Endothelial cell of umbilical vein (primary cell): ENCODE measurements around the gene GARIN5A. TPM values are rescaled to one million over a fixed set of nuclear protein-coding genes. Genes with fewer than 3 reads are reported as not detected.

Experiments
- BruUV-seq: library from RNA; stranded (reverse); fragments of 400-500 nt; replicated peaks from 2 replicates; lab custom pipeline; 2021; lab: Mats Ljungman, UMichigan
- CTCF ChIA-PET: fragments of 300-600, 350-600 bp; sonication (Branson Sonifier 250); formaldehyde crosslinking; loops from one replicate; lab custom pipeline; 2021; ENCODE audit warnings: antibody characterized with exemption, inconsistent platforms; lab: Charles Lee
- POLR2A ChIA-PET: fragments of 300-600, 350-600 bp; sonication (Branson Sonifier 250); formaldehyde crosslinking; loops from one replicate; lab custom pipeline; 2021; ENCODE audit warnings: antibody characterized with exemption, inconsistent platforms; lab: Charles Lee
- DNase-seq: peaks from one replicate; pipeline ENCODE4 v3.0.0-alpha.2; 2011; ENCODE audit warnings: low read depth, low spot score
- FAIRE-seq: peaks from 2 replicates; lab custom pipeline; 2011; peaks lifted over from hg19 to GRCh38; lab: Jason Lieb, UNC
- H2AFZ ChIP-seq: 2 replicates; pipeline ENCODE4 v1.6.0; 2012; ENCODE audit warnings: low read depth, low read length, control low read depth, inconsistent platforms
- H3K27ac ChIP-seq: 2 replicates; pipeline ENCODE4 v1.5.1; 2011; ENCODE audit warnings: low read depth, mild to moderate bottlenecking, control low read depth, low read length, moderate library complexity; ENCODE audit not compliant: insufficient read depth
- H3K27me3 ChIP-seq, 2 experiments: 2 replicates each; pipeline versions ENCODE4 v1.6.0 to v1.6.1; 2011; ENCODE audit warnings: low read length in 2 of 2, mixed read lengths in 1 of 2; ENCODE audit not compliant: control insufficient read depth in 2 of 2, insufficient read depth in 2 of 2
- H3K36me3 ChIP-seq, 2 experiments: 2 replicates in 1 of 2; 3 replicates in 1 of 2; pipeline ENCODE4 v1.5.1; 2011; ENCODE audit warnings: low read length in 2 of 2, mild to moderate bottlenecking in 1 of 2, moderate library complexity in 1 of 2; ENCODE audit not compliant: control insufficient read depth in 2 of 2, insufficient read depth in 2 of 2; ENCODE audit errors: extremely low read depth in 1 of 2
- H3K4me1 ChIP-seq: 3 replicates; pipeline ENCODE4 v1.5.1; 2011; ENCODE audit warnings: mild to moderate bottlenecking, low read length; ENCODE audit not compliant: control insufficient read depth, insufficient read depth; ENCODE audit errors: extremely low read depth
- H3K4me2 ChIP-seq: 2 replicates; pipeline ENCODE4 v1.6.1; 2011; ENCODE audit warnings: low read length, control low read depth, mixed read lengths; ENCODE audit not compliant: insufficient read depth
- H3K4me3 ChIP-seq, 3 experiments: fragments of 200-600 bp in 1 of 3; sonication (generic), shearing (Covaris generic) in 1 of 3; replicated peaks in 1 of 3; 2 replicates each; pipeline ENCODE4 v1.5.1; 2011 to 2016; ENCODE audit warnings: control low read depth in 3 of 3, low read length in 3 of 3, mild to moderate bottlenecking in 2 of 3, inconsistent platforms in 1 of 3, low read depth in 1 of 3, moderate library complexity in 1 of 3; ENCODE audit not compliant: insufficient read depth in 1 of 3
- H3K79me2 ChIP-seq: 2 replicates; pipeline ENCODE4 v1.6.0; 2012; ENCODE audit warnings: low read length, inconsistent platforms; ENCODE audit not compliant: control insufficient read depth, insufficient read depth
- H3K9ac ChIP-seq: replicated peaks from 2 replicates; pipeline ENCODE3; 2011; ENCODE audit warnings: low read length, control low read depth; ENCODE audit not compliant: insufficient read depth; ENCODE audit errors: extremely low read depth
- H3K9me1 ChIP-seq: replicated peaks from 3 replicates; pipeline ENCODE4 v1.6.0; 2011; ENCODE audit warnings: mild to moderate bottlenecking, low read length; ENCODE audit not compliant: control insufficient read depth, insufficient read depth; ENCODE audit errors: extremely low read depth
- H3K9me3 ChIP-seq: replicated peaks from 2 replicates; pipeline ENCODE4 v1.5.1; 2012; ENCODE audit warnings: low read length, inconsistent platforms; ENCODE audit not compliant: control insufficient read depth, insufficient read depth
- H4K20me1 ChIP-seq: replicated peaks from 2 replicates; pipeline ENCODE3; 2011; ENCODE audit warnings: mild to moderate bottlenecking, low read length; ENCODE audit not compliant: control insufficient read depth, insufficient read depth; ENCODE audit errors: extremely low read depth
- EZH2 ChIP-seq: IDR thresholded peaks from 2 replicates; pipeline ENCODE4 v1.6.1; 2012; ENCODE audit warnings: borderline replicate concordance, low read depth, mild to moderate bottlenecking, moderate library complexity, low read length, inconsistent platforms; ENCODE audit not compliant: severe bottlenecking
- FOS ChIP-seq: IDR thresholded peaks from 2 replicates; pipeline ENCODE4 v1.6.1; 2011; ENCODE audit warnings: mild to moderate bottlenecking, low read length, moderate library complexity, borderline replicate concordance; ENCODE audit not compliant: insufficient read depth
- GATA2 ChIP-seq: IDR thresholded peaks from 2 replicates; pipeline ENCODE4 v1.7.0; 2011; ENCODE audit warnings: low read depth, mild to moderate bottlenecking, moderate library complexity, mixed read lengths, low read length; ENCODE audit not compliant: insufficient read length, insufficient read depth
- JUN ChIP-seq: IDR thresholded peaks from 2 replicates; pipeline ENCODE4 v1.6.1; 2011; ENCODE audit warnings: borderline replicate concordance, low read depth; ENCODE audit not compliant: insufficient read length, insufficient read depth
- MYC ChIP-seq: IDR thresholded peaks from one replicate; pipeline ENCODE4 v1.6.1; 2011; ENCODE audit warnings: mild to moderate bottlenecking, low read depth, low read length
- POLR2A ChIP-seq: IDR thresholded peaks from 2 replicates; pipeline ENCODE4 v1.6.1; 2012; ENCODE audit warnings: low read depth, mild to moderate bottlenecking, control low read depth, low read length
- POLR2AphosphoS5 ChIP-seq: IDR thresholded peaks from 2 replicates; pipeline ENCODE4 v1.6.1; 2012; ENCODE audit warnings: low read depth, mild to moderate bottlenecking, control low read depth, low read length, moderate library complexity; ENCODE audit not compliant: insufficient read depth
- dilution Hi-C: fragments of 300-500 bp; cut with MboI; formaldehyde crosslinking; loops from one replicate; pipeline ENCODE4 v1.15.0; 2019; ENCODE audit warnings: low sequenced_read_pairs; ENCODE audit not compliant: extremely low pct_ligation_motif_present
- intact Hi-C: fragments of 100-400 bp; cut with micrococcal nuclease; formaldehyde crosslinking; loops from one replicate; pipeline ENCODE4 v1.10.0; 2022
- polyA plus RNA-seq, 4 experiments: library from polyadenylated mRNA; depleted of rRNA in 3 of 4; stranded (reverse) in 3 of 4; unstranded in 1 of 4; fragments of >200 nt; gene quantifications; 2 replicates each; pipeline versions ENCODE4 v1.2.1 to v1.2.3, GENCODE V29; 2011 to 2012; ENCODE audit warnings: missing spikeins in 1 of 4
- total RNA-seq: library from RNA; stranded (reverse); gene quantifications from 2 replicates; pipeline ENCODE4 v1.2.3, GENCODE V29; 2021
- TF ChIP-seq, protein P1 (sequence below): IDR thresholded peaks from 2 replicates; pipeline ENCODE4 v1.6.1; 2011; ENCODE audit not compliant: insufficient read depth, insufficient read length
- TF ChIP-seq, protein P2 (sequence below), 2 donors: IDR thresholded peaks; 1 replicate in 1 of 2; 2 replicates in 1 of 2; pipeline ENCODE4 v1.5.1; 2011; ENCODE audit warnings: low read length in 2 of 2, mild to moderate bottlenecking in 2 of 2, moderate library complexity in 2 of 2, control low read depth in 1 of 2, inconsistent platforms in 1 of 2, low read depth in 1 of 2; ENCODE audit not compliant: insufficient read depth in 1 of 2; ENCODE audit errors: extremely low read depth in 1 of 2

The GARIN5A gene
- total and polyA plus RNA-seq, 2 donors (not counting 3 experiments of a cell fraction or from before 2014, with no cell fraction given) = 0.44 to 0.76 TPM

DNA sequence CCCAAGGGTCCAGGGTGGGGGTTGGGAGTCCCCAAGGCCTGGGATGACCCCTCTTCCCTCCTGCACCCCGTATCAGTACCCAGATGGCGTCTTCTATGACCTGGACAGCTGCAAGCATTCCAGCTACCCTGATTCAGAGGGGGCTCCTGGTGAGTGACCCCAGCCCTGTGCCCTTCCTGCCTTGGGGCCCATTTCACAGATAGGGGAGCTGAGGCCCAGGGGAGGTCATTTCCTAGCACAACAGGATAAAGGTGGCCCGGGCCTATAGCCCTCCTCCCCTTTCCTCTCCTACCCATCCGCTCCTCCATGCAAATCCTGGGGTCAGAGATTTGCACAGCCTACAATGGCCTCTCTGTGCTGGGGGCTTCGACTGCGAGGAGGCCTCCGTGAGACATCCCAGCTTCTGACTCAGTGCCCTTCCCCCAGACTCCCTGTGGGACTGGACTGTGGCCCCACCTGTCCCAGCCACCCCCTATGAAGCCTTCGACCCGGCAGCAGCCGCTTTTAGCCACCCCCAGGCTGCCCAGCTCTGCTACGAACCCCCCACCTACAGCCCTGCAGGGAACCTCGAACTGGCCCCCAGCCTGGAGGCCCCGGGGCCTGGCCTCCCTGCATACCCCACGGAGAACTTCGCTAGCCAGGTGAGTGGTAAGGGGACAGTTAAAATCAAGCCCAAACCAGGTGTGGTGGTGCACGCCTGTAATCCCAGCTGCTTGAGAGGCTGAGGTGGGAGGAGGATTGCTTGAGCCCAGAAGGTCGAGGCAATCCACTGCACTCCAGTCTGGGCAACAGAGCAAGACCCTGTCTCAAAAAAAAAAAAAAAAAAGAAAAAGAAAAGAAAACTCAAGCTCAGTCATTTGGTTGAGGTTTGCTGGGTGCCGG, 54.0 kb downstream of the GARIN5A start:
- CTCF ChIA-PET = interaction anchor here (1.6 kb wide), 1 partner anchor 54 kb away, joined by 5 read pairs; no protein-coding TSS in a partner anchor

DNA sequence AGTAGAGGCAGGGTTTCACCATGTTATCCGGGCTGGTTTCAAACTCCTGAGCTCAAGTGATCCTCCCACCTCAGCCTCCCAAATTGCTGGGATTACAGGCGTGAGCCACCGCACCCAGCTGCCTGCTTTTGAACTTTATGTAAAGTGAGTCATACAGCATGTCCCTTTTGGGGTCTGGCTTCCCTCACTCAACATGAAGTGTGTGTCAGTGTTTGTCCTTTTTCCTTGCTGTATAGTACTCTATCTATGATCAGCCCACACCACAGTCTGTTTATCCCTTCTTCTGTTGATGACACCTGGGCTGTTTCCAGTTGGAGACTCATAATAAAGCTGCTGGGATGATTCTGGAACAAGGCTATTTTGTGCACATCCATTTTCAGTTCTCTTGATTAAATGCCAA, 55.8 kb downstream of the GARIN5A start:
- TF ChIP-seq, protein P1, sequence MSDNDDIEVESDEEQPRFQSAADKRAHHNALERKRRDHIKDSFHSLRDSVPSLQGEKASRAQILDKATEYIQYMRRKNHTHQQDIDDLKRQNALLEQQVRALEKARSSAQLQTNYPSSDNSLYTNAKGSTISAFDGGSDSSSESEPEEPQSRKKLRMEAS = no peak
- TF ChIP-seq GATA2 = no peak
- no peak for TF ChIP-seq EZH2
- TF ChIP-seq POLR2A = no peak
- TF ChIP-seq POLR2AphosphoS5 = no peak
- no peak for TF ChIP-seq FOS
- no peak for TF ChIP-seq MYC
- TF ChIP-seq, protein P2, sequence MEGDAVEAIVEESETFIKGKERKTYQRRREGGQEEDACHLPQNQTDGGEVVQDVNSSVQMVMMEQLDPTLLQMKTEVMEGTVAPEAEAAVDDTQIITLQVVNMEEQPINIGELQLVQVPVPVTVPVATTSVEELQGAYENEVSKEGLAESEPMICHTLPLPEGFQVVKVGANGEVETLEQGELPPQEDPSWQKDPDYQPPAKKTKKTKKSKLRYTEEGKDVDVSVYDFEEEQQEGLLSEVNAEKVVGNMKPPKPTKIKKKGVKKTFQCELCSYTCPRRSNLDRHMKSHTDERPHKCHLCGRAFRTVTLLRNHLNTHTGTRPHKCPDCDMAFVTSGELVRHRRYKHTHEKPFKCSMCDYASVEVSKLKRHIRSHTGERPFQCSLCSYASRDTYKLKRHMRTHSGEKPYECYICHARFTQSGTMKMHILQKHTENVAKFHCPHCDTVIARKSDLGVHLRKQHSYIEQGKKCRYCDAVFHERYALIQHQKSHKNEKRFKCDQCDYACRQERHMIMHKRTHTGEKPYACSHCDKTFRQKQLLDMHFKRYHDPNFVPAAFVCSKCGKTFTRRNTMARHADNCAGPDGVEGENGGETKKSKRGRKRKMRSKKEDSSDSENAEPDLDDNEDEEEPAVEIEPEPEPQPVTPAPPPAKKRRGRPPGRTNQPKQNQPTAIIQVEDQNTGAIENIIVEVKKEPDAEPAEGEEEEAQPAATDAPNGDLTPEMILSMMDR (IDR thresholded peaks at IDR 0.05; ENCODE audit: extremely low read depth in 1 of 2, insufficient read depth in 1 of 2, low read depth in 1 of 2, low read length in 2 of 2) = no peak
- no peak for TF ChIP-seq JUN
- no peaks in the 10 kb centered on the region for H4K20me1 ChIP-seq
- POLR2A ChIA-PET = no interaction called here

More for the DNA sequence above, 54.0 kb downstream of the GARIN5A start:
- FAIRE-seq (no peak), DNase-seq (no peak)
- Histone ChIP-seq H3K4me1 (no peaks in the 10 kb centered on the region), H4K20me1 (no peaks in the 10 kb centered on the region), H2AFZ (no peak overlapping the region), H3K4me2 (no peak overlapping the region), H3K4me3 (no peak overlapping the region), H3K79me2 (no peaks in the 10 kb centered on the region), H3K27ac (no peak overlapping the region), H3K9me3 (no peaks in the 10 kb centered on the region), H3K27me3 (peaks cover 15 to 21% of the 10 kb centered on the region in 2 experiments), H3K9ac (no peak overlapping the region), H3K36me3 (no peaks in the 10 kb centered on the region), H3K9me1 (no peaks in the 10 kb centered on the region)
- POLR2A ChIA-PET = no interaction called here
- dilution Hi-C loops (no loop called here), intact Hi-C loops (no loop called here)
- BruUV-seq = no TSS peak
- TF ChIP-seq POLR2AphosphoS5 = no peak
- TF ChIP-seq MYC = no peak

More for the DNA sequence above, 55.8 kb downstream of the GARIN5A start:
- FAIRE-seq = no peak
- Histone ChIP-seq H3K36me3 (no peaks in the 10 kb centered on the region), H3K4me1 (no peaks in the 10 kb centered on the region), H3K9me1 (no peaks in the 10 kb centered on the region), H3K4me3 (no peak overlapping the region), H3K9ac (no peak overlapping the region), H2AFZ (no peak overlapping the region), H3K4me2 (no peak overlapping the region), H3K27ac (no peak overlapping the region), H3K9me3 (no peaks in the 10 kb centered on the region), H3K27me3 (peaks cover 15 to 21% of the 10 kb centered on the region in 2 experiments), H3K79me2 (no peaks in the 10 kb centered on the region)
- no TSS peak for BruUV-seq
- CTCF ChIA-PET = interaction anchor here (1.6 kb wide), 1 partner anchor 52 kb away, joined by 3 read pairs; no protein-coding TSS in a partner anchor
- no peak for DNase-seq
- dilution Hi-C loops = no loop called here
- intact Hi-C loops = no loop called here
